SK-N-MC (cell line): ENCODE measurements around the gene CENPU.
"Not testable (repeated sequence)": the region's sequence is repeated elsewhere in the genome, so short reads cannot be mapped to it uniquely, and the experiment has no call there.

Experiments used
- DNase-seq: peaks from one replicate; pipeline ENCODE4 v3.0.0-alpha.2; 2011; ENCODE audit warnings: low read depth, low spot score
- H3K27ac ChIP-seq: fragments of 200-600 bp; sonication (generic); 2 replicates; pipeline ENCODE4 v1.5.1; 2016; ENCODE audit warnings: mixed run types
- H3K36me3 ChIP-seq: fragments of 200-600 bp; sonication (generic); 2 replicates; pipeline ENCODE4 v1.6.1; 2017; ENCODE audit warnings: antibody characterized with exemption, low read length, mixed read lengths; ENCODE audit not compliant: insufficient read depth
- H3K4me3 ChIP-seq: fragments of 200-600 bp; sonication (generic); 2 replicates; pipeline ENCODE4 v1.5.1; 2016
- H3K9ac ChIP-seq: fragments of 200-600 bp; sonication (generic); 2 replicates; pipeline ENCODE4 v1.8.0; 2017; ENCODE audit warnings: mixed run types, mixed read lengths; ENCODE audit not compliant: insufficient read length
- H3K9me3 ChIP-seq: fragments of 200-600 bp; sonication (generic); 2 replicates; pipeline ENCODE4 v1.6.1; 2017; ENCODE audit warnings: low read depth, mild to moderate bottlenecking, antibody characterized with exemption, low read length, moderate library complexity, mixed read lengths
- EZH2 ChIP-seq: fragments of 200-600 bp; sonication (generic); IDR thresholded peaks from one replicate; pipeline ENCODE4 v1.6.1; 2017; ENCODE audit warnings: antibody characterized with exemption
- FOXP2 ChIP-seq: optimal IDR thresholded peaks from 2 replicates; pipeline ENCODE3; 2011; ENCODE audit warnings: mild to moderate bottlenecking, moderate library complexity; ENCODE audit not compliant: insufficient read depth; ENCODE audit errors: extremely low read length, control extremely low read depth
- POLR2AphosphoS5 ChIP-seq: IDR thresholded peaks from 2 replicates; pipeline ENCODE4 v1.6.1; 2012; ENCODE audit warnings: mild to moderate bottlenecking, low read depth, low read length, borderline replicate concordance

The CENPU gene, protein sequence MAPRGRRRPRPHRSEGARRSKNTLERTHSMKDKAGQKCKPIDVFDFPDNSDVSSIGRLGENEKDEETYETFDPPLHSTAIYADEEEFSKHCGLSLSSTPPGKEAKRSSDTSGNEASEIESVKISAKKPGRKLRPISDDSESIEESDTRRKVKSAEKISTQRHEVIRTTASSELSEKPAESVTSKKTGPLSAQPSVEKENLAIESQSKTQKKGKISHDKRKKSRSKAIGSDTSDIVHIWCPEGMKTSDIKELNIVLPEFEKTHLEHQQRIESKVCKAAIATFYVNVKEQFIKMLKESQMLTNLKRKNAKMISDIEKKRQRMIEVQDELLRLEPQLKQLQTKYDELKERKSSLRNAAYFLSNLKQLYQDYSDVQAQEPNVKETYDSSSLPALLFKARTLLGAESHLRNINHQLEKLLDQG

DNA sequence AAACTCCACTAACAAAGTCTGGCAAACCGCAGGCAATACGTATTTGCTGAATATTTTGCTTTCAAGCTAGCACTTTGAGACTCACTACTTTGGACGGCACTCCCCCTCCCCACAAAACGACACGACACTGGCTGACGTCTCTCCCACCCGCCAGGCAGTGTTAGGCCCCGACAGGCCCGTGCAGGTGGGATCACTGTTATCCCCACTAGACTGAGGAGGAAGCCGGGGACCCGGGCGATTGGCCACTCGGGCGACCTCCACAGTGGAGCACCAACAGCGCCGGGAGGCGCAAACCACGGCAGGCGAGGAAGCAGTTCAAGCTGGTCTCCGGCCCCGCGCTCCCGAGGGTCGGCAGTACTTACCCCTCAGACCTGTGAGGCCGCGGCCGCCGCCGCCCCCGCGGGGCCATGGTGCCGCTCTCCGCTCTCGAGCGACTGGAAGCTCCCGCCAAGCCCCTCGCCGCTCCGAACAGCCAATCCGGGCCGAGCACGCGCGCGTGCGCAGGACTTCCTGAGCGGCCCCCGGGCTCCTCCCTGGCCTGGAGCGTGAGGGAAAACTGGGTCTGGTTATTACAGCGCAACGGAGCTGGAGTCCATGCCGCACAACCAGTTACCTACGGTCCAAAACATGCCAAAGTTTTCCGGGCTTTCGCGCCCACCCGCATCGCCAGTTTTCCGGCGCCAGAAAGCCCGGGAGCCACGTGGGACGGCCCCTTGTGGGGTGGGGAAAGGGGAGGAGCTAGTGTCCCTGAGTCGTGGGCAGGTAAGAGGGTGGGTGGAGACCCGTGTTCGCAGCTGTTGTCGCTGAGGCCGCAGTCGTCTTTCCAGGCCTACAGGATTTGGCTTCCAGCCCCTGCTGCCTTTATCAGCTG lies at the start of gene CENPU:
TSS of gene CENPU (minus strand) at position 443 of the 871 bp plus-strand sequence. CDS start at position 409, 34 bp downstream.
- Histone ChIP-seq H3K4me3 (peak within 1 kb of the TSS; percentile 79), H3K9me3 (no peaks in the 10 kb centered on the region), H3K27ac (peak within 1 kb of the TSS; percentile 80), H3K36me3 (peaks cover 26% of the 10 kb centered on the region), H3K9ac (peak within 1 kb of the TSS; percentile 91)
- DNase-seq, result peak; percentile 97
- peak; percentile 75 for TF ChIP-seq POLR2AphosphoS5
- peak; percentile 97 for TF ChIP-seq FOXP2
- no peak for TF ChIP-seq EZH2

DNA sequence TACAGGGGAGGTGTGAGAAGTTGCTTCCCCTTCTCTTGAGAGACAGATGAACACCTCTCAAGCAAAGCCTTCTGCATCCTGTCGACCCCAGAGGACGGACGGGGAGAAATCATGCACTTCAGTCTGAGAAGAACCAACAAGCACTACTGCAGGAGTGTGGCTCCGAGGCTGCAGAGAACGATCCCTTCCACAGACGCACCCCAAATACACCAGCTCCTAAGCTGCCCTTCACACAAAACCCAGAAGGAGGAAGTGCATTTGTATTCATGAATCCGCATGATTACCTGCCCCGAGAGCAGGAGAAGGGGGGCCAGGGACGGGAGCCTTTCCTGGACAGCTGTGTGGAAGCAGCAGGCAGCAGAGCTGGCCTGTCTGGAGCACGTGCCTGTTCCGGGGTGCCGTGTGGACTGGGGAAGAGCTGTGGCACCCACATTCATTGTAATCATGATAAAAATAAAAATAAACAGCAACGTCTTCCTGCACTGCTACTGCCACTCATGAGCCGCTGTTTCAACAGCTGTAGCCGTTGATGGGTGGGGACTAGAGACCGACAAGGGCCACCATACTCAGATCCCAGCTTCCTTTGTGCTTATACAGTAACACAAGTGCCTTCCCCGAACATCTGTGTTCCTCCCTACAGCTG lies 49.0 kb upstream of the CENPU start:
- TF ChIP-seq EZH2, result no peak
- no peak for TF ChIP-seq FOXP2
- no peak for TF ChIP-seq POLR2AphosphoS5
- no peak for DNase-seq
- Histone ChIP-seq H3K4me3 (no peak overlapping the region), H3K36me3 (no peaks in the 10 kb centered on the region), H3K27ac (no peak overlapping the region), H3K9ac (no peak overlapping the region), H3K9me3 (no peaks in the 10 kb centered on the region)

DNA sequence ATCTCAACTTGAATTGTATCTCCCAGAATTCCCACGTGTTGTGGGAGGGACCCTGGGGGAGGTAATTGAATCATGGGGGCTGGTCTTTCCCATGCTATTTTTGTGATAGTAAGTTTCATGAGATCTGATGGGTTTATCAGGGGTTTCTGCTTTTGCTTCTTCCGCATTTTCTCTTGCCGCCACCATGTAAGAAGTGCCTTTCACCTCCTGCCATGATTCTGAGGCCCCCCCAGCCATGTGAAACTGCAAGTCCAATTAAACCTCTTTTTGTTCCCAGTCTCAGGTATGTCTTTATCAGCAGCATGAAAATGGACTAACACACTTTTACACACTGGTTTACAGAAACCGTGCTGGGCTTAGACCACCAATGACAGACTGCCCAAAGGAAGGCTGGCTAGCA lies 45.3 kb upstream of the CENPU start:
- not testable (repeated sequence) for H3K9me3 ChIP-seq, H3K4me3 ChIP-seq, H3K36me3 ChIP-seq, DNase-seq, H3K9ac ChIP-seq, H3K27ac ChIP-seq

DNA sequence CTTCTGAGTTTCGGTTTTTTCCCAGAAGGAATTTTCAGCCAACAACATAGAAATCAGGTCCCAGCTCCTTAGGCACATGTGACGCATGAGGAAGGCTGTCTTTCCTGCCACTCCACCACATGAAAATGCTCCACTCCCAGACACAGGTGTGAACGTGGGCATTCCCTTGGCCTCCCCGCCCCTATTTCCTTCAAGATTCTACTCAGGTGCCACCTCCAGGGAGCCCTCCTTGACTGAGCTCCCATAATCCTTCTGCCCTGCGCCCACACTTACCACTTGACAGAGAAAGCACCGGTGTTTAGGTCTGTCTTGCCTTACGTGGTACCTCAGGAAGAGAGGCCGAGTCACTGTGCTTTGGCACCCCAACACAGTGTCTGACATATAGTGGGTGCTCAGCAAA lies 44.4 kb upstream of the CENPU start:
- no peak for DNase-seq
- no peak for TF ChIP-seq POLR2AphosphoS5
- TF ChIP-seq FOXP2, result no peak
- no peak for TF ChIP-seq EZH2
- Histone ChIP-seq H3K4me3 (no peak overlapping the region), H3K36me3 (no peaks in the 10 kb centered on the region), H3K27ac (no peak overlapping the region), H3K9me3 (no peaks in the 10 kb centered on the region), H3K9ac (no peak overlapping the region)

- H3K4me3 ChIP-seq, result no peak overlapping the region
- H3K9me3 ChIP-seq, result no peaks in the 10 kb centered on the region
- no peaks in the 10 kb centered on the region for H3K36me3 ChIP-seq
- no peak for TF ChIP-seq POLR2AphosphoS5
- no peak for TF ChIP-seq EZH2
- no peak for TF ChIP-seq FOXP2
- no peak overlapping the region for H3K27ac ChIP-seq
- no peak for DNase-seq
- no peak overlapping the region for H3K9ac ChIP-seq
Observed at GRCh38 chr4:184776821-184777220, 42.9 kb upstream of the CENPU start.

DNA sequence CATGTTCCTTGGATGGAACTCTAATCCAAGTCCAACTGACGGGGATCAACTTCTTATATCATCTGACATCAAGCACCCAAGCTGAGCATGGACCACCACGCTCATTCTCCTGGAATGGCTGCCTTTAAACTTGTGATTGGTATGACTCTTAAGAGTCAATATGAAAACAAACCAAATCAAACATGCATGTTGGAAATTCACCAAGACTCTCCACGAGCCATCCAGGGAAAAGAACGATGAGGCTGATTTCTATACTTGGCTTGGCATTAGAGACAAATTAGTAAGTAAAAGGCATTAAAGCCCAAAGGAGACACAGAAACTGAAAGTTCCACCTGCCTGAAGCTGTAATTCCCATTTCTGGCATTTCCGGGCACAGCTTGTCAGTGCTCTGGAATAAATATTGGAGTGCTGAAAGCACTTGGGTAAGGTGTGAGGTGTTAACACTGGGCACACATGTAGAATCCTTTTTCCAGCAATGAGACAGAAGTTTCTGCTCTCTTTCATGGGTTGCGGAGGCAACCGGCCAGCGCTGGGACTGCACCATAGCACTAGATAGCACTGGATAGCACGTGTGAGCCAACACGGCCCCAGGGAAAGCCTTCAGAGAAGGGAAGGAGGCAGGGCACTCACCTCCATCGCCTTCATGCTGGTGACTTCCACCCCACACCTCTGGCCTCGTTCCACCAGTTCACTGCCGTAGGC lies 42.1 kb upstream of the CENPU start:
- Histone ChIP-seq H3K9me3 (no peaks in the 10 kb centered on the region), H3K4me3 (no peak overlapping the region), H3K9ac (no peak overlapping the region), H3K27ac (no peak overlapping the region), H3K36me3 (no peaks in the 10 kb centered on the region)
- no peak for TF ChIP-seq EZH2
- TF ChIP-seq FOXP2, result no peak
- TF ChIP-seq POLR2AphosphoS5, result no peak
- no peak for DNase-seq

DNA sequence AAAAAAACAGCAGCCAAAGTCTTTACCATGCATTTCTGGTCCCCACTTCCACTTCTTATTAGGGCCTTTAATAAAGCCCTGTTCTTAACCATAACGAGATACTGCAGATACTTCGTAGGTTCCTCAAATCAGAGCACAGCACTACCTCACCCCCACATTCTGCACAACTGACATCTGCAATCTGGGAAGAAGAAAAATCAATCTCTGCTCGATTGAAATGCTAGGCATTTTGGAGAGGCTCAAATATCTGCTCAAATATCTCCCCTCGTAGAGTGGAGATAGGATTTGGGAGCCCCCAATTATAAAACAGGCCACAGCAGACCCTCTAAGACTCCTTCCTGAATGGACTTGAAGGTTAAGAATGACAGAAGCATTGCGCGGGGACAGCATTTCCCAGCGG lies 40.3 kb upstream of the CENPU start:
- no peak for DNase-seq
- H3K9me3 ChIP-seq, result no peaks in the 10 kb centered on the region
- H3K9ac ChIP-seq, result no peak overlapping the region
- H3K4me3 ChIP-seq, result no peak overlapping the region
- no peak overlapping the region for H3K27ac ChIP-seq
- H3K36me3 ChIP-seq, result no peaks in the 10 kb centered on the region
- TF ChIP-seq FOXP2, result no peak
- TF ChIP-seq EZH2, result no peak
- TF ChIP-seq POLR2AphosphoS5, result no peak

GRCh38 chr4:184771416-184771815 lies 37.5 kb upstream of the CENPU start:
- Histone ChIP-seq H3K27ac (no peak overlapping the region), H3K36me3 (no peaks in the 10 kb centered on the region), H3K9ac (no peak overlapping the region), H3K9me3 (no peaks in the 10 kb centered on the region), H3K4me3 (no peak overlapping the region)
- TF ChIP-seq POLR2AphosphoS5, result no peak
- no peak for TF ChIP-seq FOXP2
- no peak for TF ChIP-seq EZH2
- no peak for DNase-seq
